GM12865 (cell line): ENCODE results near the gene STX18.

Experiments used
- DNase-seq: peaks from one replicate; pipeline ENCODE4 v3.0.0; 2010; ENCODE audit warnings: low read depth
- H3K4me3 ChIP-seq: 2 replicates; pipeline ENCODE4 v1.5.1; 2011; ENCODE audit warnings: mild to moderate bottlenecking, low read depth, low read length, control low read depth
- TF ChIP-seq, protein P1 (sequence below): IDR thresholded peaks from 2 replicates; pipeline ENCODE4 v1.5.1; 2011; ENCODE audit warnings: low read length, control low read depth, low read depth, inconsistent platforms; ENCODE audit not compliant: insufficient read depth; ENCODE audit errors: missing control alignments

The STX18 gene

DNA sequence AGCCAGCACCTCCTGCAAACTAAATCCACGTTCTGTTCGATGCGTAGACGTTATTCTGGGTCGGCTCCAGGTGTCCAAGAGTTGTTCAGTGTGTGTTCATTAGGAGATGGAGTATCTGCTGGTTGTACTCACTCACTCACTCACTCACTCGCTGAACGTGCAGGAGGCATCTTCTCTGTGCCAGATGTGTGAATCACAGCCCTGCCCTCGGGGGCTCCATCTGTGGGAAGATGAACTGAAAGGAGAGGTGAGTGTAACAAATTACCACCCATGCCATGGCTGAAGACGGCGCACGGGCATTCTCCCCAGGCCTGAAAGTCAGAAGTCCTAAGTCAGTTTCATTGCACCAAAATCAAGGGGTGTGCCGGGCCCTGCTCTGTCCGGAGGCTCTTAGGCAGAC is 138.9 kb downstream of the STX18 start:
- DNase-seq = no peak
- H3K4me3 ChIP-seq = no peak overlapping the region
- TF ChIP-seq, protein P1, sequence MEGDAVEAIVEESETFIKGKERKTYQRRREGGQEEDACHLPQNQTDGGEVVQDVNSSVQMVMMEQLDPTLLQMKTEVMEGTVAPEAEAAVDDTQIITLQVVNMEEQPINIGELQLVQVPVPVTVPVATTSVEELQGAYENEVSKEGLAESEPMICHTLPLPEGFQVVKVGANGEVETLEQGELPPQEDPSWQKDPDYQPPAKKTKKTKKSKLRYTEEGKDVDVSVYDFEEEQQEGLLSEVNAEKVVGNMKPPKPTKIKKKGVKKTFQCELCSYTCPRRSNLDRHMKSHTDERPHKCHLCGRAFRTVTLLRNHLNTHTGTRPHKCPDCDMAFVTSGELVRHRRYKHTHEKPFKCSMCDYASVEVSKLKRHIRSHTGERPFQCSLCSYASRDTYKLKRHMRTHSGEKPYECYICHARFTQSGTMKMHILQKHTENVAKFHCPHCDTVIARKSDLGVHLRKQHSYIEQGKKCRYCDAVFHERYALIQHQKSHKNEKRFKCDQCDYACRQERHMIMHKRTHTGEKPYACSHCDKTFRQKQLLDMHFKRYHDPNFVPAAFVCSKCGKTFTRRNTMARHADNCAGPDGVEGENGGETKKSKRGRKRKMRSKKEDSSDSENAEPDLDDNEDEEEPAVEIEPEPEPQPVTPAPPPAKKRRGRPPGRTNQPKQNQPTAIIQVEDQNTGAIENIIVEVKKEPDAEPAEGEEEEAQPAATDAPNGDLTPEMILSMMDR = no peak

DNA sequence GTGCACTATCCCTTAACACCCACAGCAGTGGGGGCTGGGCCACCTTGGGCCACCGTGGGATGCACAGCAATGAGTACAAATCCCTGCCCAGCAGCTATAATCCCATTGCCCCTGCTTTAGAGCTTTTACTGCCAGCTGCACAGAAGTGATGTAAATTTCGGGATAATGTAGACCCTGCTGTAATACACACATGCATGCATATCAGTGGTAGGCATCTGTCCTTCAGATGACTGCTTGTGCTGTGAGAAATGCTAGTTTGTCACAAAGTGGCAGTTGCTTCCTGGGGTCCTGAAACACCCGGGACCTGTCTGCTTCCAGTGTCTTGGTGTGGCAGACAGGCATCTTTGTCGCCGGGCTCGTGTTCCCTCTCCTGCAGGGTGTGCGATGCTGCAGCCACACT is 140.8 kb downstream of the STX18 start:
- TF ChIP-seq, protein P1 = no peak
- H3K4me3 ChIP-seq = no peak overlapping the region
- no peak for DNase-seq

DNA sequence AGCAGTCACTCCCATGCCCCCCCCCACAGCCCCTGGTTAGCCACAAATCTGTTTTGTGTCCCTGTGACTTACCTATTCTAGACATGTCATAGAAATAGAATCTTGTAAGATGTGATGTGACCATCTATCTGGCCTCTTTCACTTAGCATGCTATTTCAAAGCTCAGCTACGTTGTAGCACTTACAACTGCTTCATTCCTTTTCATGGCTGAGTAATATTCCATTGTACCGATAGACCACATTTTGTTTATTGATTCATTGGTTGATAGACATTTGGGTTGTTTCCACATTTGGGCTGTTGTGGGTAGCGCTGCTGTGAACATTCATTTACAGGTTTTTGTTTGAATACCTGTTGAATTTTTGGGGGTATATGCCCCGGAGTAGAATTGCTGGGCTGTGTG is 143.4 kb downstream of the STX18 start:
- no peak for DNase-seq
- no peak overlapping the region for H3K4me3 ChIP-seq
- TF ChIP-seq, protein P1 = no peak

DNA sequence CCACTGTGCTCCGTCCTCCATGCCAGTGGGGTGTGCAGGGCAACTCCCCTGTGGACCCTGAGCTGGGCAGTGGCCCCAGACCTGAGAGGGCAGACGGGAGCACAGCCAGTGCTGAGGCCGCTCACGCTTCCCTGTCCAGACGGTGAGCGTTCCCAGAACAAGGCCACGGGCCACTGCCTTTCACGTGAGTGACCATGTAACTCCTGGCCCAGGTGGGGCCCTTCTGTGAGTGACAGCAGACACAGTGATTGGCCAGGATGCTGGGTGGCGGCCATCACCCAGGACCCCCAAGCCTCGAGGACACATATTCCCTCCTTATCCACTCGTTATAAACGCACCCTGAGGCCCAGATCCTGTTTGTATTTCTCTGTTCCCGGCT is 144.4 kb downstream of the STX18 start:
- H3K4me3 ChIP-seq = no peak overlapping the region
- TF ChIP-seq, protein P1 = no peak
- DNase-seq = no peak

DNA sequence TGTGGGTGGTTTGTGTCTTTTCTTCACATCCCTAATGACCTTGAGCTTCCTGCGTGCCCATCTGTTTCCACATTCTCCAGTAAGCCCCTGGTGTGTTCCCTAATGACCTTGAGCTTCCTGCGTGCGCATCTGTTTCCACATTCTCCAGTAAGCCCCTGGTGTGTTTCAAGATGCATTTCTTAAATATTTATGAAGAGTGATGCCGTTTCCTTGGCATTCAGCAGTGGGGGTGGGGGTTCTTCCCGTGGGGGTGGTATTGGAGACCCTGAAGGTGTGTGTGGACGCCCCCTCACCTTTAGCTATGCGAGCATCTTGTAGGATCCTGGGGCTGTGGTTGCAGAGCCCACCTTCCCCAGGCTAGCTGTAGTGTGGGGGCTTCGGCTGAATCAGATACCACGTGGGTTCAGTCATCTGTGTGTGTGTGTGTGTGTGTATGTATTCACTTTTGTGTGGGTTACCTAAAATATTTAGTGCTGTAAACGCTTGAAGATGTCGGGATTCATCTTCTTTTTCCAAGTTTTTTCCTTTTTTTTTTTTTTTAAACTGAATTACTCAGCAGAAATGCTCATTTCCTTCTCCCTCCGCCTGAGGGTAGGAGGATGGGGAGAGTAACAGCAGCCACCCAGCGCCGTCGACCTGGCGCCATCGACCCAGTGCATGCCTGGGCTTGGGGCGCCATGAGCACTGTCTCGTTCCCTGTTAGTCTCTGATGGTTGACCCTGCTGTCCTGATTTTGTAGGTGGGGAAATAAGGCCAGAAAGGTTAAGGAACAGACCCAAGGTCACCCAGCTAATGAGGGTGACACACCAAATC is 145.0 kb downstream of the STX18 start:
- TF ChIP-seq, protein P1 = no peak
- H3K4me3 ChIP-seq = no peak overlapping the region
- DNase-seq = no peak

DNA sequence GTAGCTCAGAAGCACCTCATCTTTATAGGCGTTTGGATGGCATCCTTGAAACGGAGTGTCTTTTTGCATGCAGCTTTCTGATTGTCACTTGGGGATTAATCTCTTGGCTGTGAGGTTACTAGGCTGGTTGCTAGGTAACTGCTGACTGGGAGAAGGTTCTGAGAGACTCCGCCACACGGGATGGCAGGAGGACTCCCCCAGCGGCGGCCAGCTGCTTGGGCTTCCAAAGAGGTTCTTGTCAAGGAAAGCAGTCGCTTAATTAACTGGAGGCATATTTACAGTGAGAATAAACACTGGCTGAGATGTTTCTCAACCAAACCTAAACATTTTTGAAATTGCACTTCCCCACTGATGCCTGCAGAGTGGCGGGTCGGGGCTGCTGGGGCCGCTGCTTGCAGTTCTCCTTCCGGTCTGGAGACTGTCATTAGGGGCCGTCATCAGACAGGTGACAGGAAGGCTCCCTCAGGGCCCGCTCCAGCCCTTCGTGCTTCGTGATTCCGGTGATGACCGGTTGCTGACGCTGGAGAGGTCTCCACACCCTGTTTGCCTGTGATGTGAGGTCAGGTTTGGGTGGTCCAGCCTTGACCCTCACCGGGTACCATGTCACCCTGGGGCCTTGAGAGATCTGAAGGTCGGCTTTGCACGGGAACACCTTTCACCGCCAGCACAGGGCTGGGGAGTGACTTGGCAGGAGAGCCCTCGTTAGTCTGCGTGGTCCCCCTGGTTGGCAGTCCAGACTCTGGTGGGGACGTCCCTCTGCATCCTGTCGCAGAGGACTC is 145.8 kb downstream of the STX18 start:
- TF ChIP-seq, protein P1 = no peak
- peak; percentile 27 for DNase-seq
- H3K4me3 ChIP-seq = no peak overlapping the region

DNA sequence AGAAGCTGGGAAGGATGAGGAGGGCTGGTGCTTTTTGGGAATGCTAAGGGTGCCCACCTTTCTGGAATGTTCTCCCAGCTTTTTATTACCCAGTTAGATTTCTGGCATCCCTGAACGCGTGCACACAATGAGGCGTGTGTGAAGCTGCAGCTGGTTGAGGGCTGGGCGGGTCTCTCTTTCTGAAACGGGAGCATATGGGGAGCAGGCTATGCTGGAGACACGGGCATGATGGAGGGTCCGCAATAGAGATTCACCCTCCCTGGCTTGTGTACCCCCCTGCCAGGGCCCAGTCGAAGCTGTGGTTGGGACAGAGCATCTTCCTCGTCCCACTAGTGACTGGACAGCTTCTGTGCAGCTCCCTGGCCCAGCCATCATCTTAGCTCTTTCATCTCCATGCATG is 146.5 kb downstream of the STX18 start:
- no peak for DNase-seq
- TF ChIP-seq, protein P1 = no peak
- no peak overlapping the region for H3K4me3 ChIP-seq
